ENCODE data around the gene FBXO31.
"Not testable (repeated sequence)": the region's sequence is repeated elsewhere in the genome, so short reads cannot be mapped to it uniquely, and the experiment has no call there.

Gene FBXO31

DNA sequence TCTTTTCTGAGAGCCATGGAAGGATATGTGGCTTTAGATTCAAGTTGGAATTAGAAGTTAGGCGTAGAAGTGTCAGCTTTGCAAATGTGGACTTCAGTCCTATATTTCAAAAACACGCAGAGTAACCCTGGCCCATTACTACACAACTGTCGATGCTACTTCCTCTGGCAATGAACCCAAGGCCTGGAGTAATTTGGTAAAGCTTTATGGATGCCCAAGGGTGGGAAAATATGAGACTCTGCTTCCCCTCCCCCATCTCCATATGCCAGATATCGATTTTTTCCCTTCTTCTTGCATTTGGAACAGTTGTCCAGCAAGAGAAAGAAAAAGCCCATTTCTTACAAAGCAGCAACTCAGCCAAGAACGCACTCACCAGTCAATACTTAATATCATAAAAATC is 5.7 kb upstream of the FBXO31 start:
- Histone ChIP-seq H3K9ac (ENCODE audit: low read length) (no peak overlapping the region), H3K9me3 (ENCODE audit: low read length) (no peaks in the 10 kb centered on the region), H3K4me1 (ENCODE audit: insufficient read depth, low read length, severe bottlenecking) (peaks cover 52% of the 10 kb centered on the region), H2AFZ (ENCODE audit: low read length) (no peak overlapping the region), H3K9me2 (ENCODE audit: low read depth, low read length) (no peaks in the 10 kb centered on the region), H3K79me2 (ENCODE audit: insufficient read depth, low read length) (peaks cover 15% of the 10 kb centered on the region), H4K20me1 (ENCODE audit: insufficient read depth, low read length) (no peaks in the 10 kb centered on the region), H3K4me2 (ENCODE audit: low read length) (no peak overlapping the region), H3F3A (ENCODE audit: insufficient read depth, low read length) (no peaks in the 10 kb centered on the region), H3K27ac (ENCODE audit: low read depth, low read length, poor library complexity, severe bottlenecking) (peak overlapping the region; percentile 97), H3K36me3 (ENCODE audit: insufficient read depth, low read length) (no peaks in the 10 kb centered on the region), H3K4me3 (ENCODE audit: low read depth, low read length, poor library complexity, severe bottlenecking) (no peak overlapping the region), H3K27me3 (ENCODE audit: insufficient read depth, low read length) (no peaks in the 10 kb centered on the region)
- no peak for TF ChIP-seq EZH2 (IDR thresholded peaks at IDR 0.05; ENCODE audit: borderline replicate concordance, low read length)
- TF ChIP-seq, protein P1, sequence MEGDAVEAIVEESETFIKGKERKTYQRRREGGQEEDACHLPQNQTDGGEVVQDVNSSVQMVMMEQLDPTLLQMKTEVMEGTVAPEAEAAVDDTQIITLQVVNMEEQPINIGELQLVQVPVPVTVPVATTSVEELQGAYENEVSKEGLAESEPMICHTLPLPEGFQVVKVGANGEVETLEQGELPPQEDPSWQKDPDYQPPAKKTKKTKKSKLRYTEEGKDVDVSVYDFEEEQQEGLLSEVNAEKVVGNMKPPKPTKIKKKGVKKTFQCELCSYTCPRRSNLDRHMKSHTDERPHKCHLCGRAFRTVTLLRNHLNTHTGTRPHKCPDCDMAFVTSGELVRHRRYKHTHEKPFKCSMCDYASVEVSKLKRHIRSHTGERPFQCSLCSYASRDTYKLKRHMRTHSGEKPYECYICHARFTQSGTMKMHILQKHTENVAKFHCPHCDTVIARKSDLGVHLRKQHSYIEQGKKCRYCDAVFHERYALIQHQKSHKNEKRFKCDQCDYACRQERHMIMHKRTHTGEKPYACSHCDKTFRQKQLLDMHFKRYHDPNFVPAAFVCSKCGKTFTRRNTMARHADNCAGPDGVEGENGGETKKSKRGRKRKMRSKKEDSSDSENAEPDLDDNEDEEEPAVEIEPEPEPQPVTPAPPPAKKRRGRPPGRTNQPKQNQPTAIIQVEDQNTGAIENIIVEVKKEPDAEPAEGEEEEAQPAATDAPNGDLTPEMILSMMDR (IDR thresholded peaks at IDR 0.05; ENCODE audit: low read length) = no peak

DNA sequence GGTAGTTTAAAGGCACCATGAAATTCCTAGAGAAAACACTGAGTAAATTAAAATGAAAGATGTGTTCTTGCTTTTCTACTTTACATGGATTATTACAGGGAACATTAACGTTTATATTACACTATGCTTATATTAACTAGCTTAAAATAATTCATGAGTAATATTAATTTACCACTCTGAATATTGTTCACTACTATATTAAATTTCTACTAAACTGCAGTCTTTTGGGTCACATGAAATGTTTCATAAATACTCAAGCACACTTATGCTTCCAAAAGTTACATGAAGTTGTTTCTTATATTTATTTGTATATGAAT is 5.2 kb upstream of the FBXO31 start:
- H3K79me2 ChIP-seq (ENCODE audit: insufficient read depth, low read length) = peaks cover 10% of the 10 kb centered on the region; the same call in 1 of the 2 replicates
- H3K4me1 ChIP-seq (ENCODE audit: insufficient read depth, low read length, severe bottlenecking) = peaks cover 47% of the 10 kb centered on the region
- H3K27me3 ChIP-seq (ENCODE audit: insufficient read depth, low read length) = no peaks in the 10 kb centered on the region
- no peaks in the 10 kb centered on the region for H3K36me3 ChIP-seq (ENCODE audit: insufficient read depth, low read length)
- H3K4me2 ChIP-seq (ENCODE audit: low read length) = peak overlapping the region; percentile 68
- no peak overlapping the region for H2AFZ ChIP-seq (ENCODE audit: low read length)
- no peaks in the 10 kb centered on the region for H3K9me2 ChIP-seq (ENCODE audit: low read depth, low read length)
- H3F3A ChIP-seq (ENCODE audit: insufficient read depth, low read length) = no peaks in the 10 kb centered on the region
- no peak for TF ChIP-seq EZH2 (IDR thresholded peaks at IDR 0.05; ENCODE audit: borderline replicate concordance, low read length)
- TF ChIP-seq, protein P1 (IDR thresholded peaks at IDR 0.05; ENCODE audit: low read length) = no peak
- H3K9ac ChIP-seq (ENCODE audit: low read length) = peak overlapping the region; percentile 57
- H4K20me1 ChIP-seq (ENCODE audit: insufficient read depth, low read length) = no peaks in the 10 kb centered on the region
- H3K27ac ChIP-seq (ENCODE audit: low read depth, low read length, poor library complexity, severe bottlenecking) = peak overlapping the region; percentile 97
- no peaks in the 10 kb centered on the region for H3K9me3 ChIP-seq (ENCODE audit: low read length)
- peak overlapping the region; percentile 44 for H3K4me3 ChIP-seq (ENCODE audit: low read depth, low read length, poor library complexity, severe bottlenecking)

DNA sequence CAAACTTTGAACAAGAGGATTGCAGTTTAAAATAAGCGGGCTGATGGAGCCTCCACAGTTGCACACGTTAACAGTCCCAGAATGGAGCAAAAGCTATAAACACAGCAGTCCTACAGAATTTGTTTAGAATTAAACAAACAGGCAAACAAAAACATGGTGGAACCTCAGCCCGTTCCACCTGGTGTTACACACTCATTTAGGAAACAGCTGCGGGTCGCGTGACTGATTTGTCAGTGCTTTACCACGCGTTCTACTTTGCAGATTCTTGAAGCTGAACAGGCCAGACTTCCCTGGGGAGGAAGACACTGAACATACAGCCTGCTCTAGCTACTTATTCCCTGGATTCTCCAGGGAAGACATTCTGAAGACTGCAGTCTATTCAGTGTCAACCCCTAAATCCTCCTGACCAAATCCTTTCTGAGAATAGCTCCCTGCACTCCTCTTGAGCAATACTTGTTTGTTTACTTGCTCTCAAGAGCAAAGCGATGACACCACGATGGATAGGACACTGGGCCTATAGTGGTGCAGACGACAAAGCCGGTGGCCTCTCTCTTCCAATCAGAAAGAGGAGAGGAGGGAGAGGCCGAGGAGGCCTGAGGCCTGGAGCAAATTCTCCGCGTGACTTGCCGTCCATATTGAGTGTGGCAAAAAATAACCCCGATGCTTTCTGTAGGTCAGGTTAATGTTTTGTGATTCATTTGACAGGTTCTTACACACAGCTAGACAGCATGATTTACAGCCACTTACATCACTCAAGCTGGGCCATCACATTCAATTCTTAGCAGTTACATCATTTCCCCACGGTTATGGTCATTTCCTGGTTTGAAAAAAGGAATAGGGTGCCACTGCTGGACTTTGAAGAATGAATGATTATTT is 4.6 kb upstream of the FBXO31 start:
- Histone ChIP-seq H3K4me3 (ENCODE audit: low read depth, low read length, poor library complexity, severe bottlenecking) (peak overlapping the region; percentile 44), H3K27me3 (ENCODE audit: insufficient read depth, low read length) (no peaks in the 10 kb centered on the region), H2AFZ (ENCODE audit: low read length) (0 out of 2 replicates have a peak overlapping the region, but pooled peaks have one; percentile 72), H3F3A (ENCODE audit: insufficient read depth, low read length) (no peaks in the 10 kb centered on the region), H3K9me3 (ENCODE audit: low read length) (no peaks in the 10 kb centered on the region), H3K9ac (ENCODE audit: low read length) (peak overlapping the region; percentile 57), H3K79me2 (ENCODE audit: insufficient read depth, low read length) (peaks cover 4% of the 10 kb centered on the region; the same call in 1 of the 2 replicates), H3K4me1 (ENCODE audit: insufficient read depth, low read length, severe bottlenecking) (peaks cover 41% of the 10 kb centered on the region), H4K20me1 (ENCODE audit: insufficient read depth, low read length) (no peaks in the 10 kb centered on the region), H3K9me2 (ENCODE audit: low read depth, low read length) (no peaks in the 10 kb centered on the region), H3K27ac (ENCODE audit: low read depth, low read length, poor library complexity, severe bottlenecking) (peak overlapping the region; percentile 97), H3K4me2 (ENCODE audit: low read length) (peak overlapping the region; percentile 68), H3K36me3 (ENCODE audit: insufficient read depth, low read length) (no peaks in the 10 kb centered on the region)
- TF ChIP-seq EZH2 (IDR thresholded peaks at IDR 0.05; ENCODE audit: borderline replicate concordance, low read length) = no peak
- TF ChIP-seq, protein P1 (IDR thresholded peaks at IDR 0.05; ENCODE audit: low read length) = no peak

DNA sequence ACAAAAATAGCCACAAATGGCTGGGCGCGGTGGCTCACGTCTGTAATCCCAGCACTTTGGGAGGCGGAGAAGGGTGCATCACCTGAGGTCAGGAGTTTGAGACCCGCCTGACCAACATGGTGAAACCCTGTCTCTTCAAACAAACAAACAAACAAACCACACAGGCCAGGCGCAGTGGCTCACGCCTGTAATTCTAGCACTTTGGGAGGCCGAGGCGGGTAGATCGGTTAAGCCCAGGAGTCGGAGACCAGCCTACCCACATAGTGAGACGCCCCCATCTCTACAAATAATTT is 1.2 kb upstream of the FBXO31 start:
- not testable (repeated sequence) for H2AFZ ChIP-seq (ENCODE audit: low read length); H3K36me3 ChIP-seq (ENCODE audit: insufficient read depth, low read length); H3K27me3 ChIP-seq (ENCODE audit: insufficient read depth, low read length); H3F3A ChIP-seq (ENCODE audit: insufficient read depth, low read length); H3K9me2 ChIP-seq (ENCODE audit: low read depth, low read length); H3K9me3 ChIP-seq (ENCODE audit: low read length); H4K20me1 ChIP-seq (ENCODE audit: insufficient read depth, low read length)
- Histone ChIP-seq H3K4me2 (ENCODE audit: low read length) (peak overlapping the region; percentile 69), H3K4me3 (ENCODE audit: low read depth, low read length, poor library complexity, severe bottlenecking) (peak overlapping the region; percentile 88), H3K79me2 (ENCODE audit: insufficient read depth, low read length) (peaks cover 24% of the 10 kb centered on the region), H3K27ac (ENCODE audit: low read depth, low read length, poor library complexity, severe bottlenecking) (peak overlapping the region; percentile 71), H3K4me1 (ENCODE audit: insufficient read depth, low read length, severe bottlenecking) (peaks cover 58% of the 10 kb centered on the region), H3K9ac (ENCODE audit: low read length) (peak overlapping the region; percentile 69)
